Panc1 (cell line): Measurements from ENCODE around the gene PPM1H. TPM values are rescaled to one million over a fixed set of nuclear protein-coding genes. Genes with fewer than 3 reads are reported as not detected.

ENCODE experiments used
- ATAC-seq: fragments of 200-7000 bp; cut with Tn5 transposase; 2 replicates; pipeline ENCODE4 v1.9.1; 2020; ENCODE audit warnings: mild to moderate bottlenecking, moderate library complexity
- BruUV-seq: library from RNA; stranded (reverse); fragments of 400-500 nt; replicated peaks from 2 replicates; lab custom pipeline; 2021; lab: Mats Ljungman, UMichigan
- CTCF ChIA-PET: fragments of 300-600 bp; sonication (Branson Sonifier 250); formaldehyde crosslinking; loops from one replicate; lab custom pipeline; 2022; ENCODE audit warnings: antibody characterized with exemption; lab: Charles Lee
- POLR2A ChIA-PET: fragments of 300-600 bp; sonication (Branson Sonifier 250); formaldehyde crosslinking; loops from one replicate; lab custom pipeline; 2022; ENCODE audit warnings: antibody characterized with exemption; lab: Charles Lee
- DNase-seq: peaks from one replicate; pipeline ENCODE4 v3.0.0-alpha.2; 2010; ENCODE audit warnings: low read depth, low spot score
- H3K27ac ChIP-seq: 2 replicates; pipeline ENCODE4 v1.5.1; 2011; ENCODE audit warnings: mild to moderate bottlenecking, low read length, inconsistent platforms
- H3K27me3 ChIP-seq: fragments of 200-500 bp; sonication (Bioruptor generic); 2 replicates; pipeline ENCODE4 v1.6.0; 2014; ENCODE audit warnings: low read length, inconsistent platforms; ENCODE audit not compliant: control insufficient read depth, insufficient read depth
- H3K36me3 ChIP-seq: fragments of 200-500 bp; sonication (Bioruptor generic); 2 replicates; pipeline ENCODE4 v1.5.1; 2014; ENCODE audit warnings: inconsistent platforms, mild to moderate bottlenecking, low read length, moderate library complexity; ENCODE audit not compliant: control insufficient read depth, insufficient read depth
- H3K4me1 ChIP-seq: 2 replicates; pipeline ENCODE4 v1.5.1; 2011; ENCODE audit warnings: inconsistent platforms, mild to moderate bottlenecking, low read length, moderate library complexity; ENCODE audit not compliant: control insufficient read depth, insufficient read depth
- H3K4me3 ChIP-seq, 2 experiments: 2 replicates each; pipeline ENCODE4 v1.5.1; 2011 to 2012; ENCODE audit warnings: low read depth in 2 of 2, low read length in 2 of 2, mild to moderate bottlenecking in 2 of 2, inconsistent platforms in 1 of 2, moderate library complexity in 1 of 2
- H3K9me3 ChIP-seq: fragments of 200-500 bp; sonication (Bioruptor generic); 2 replicates; pipeline ENCODE4 v1.5.1; 2014; ENCODE audit warnings: low read depth, mild to moderate bottlenecking, inconsistent platforms, low read length, moderate library complexity; ENCODE audit not compliant: control insufficient read depth, insufficient read depth
- CTCF ChIP-seq: fragments of 450-650 bp; IDR thresholded peaks from 2 replicates; pipeline ENCODE4 v1.5.1; 2017; ENCODE audit warnings: mild to moderate bottlenecking
- POLR2AphosphoS5 ChIP-seq: IDR thresholded peaks from 2 replicates; pipeline ENCODE4 v1.6.1; 2012; ENCODE audit warnings: mild to moderate bottlenecking, low read depth, low read length, moderate library complexity
- REST ChIP-seq, 2 experiments: IDR thresholded peaks; 2 replicates each; pipeline ENCODE4 v1.6.1; 2011 to 2012; ENCODE audit warnings: low read depth in 2 of 2, control low read depth in 1 of 2, low read length in 1 of 2, mild to moderate bottlenecking in 1 of 2, moderate library complexity in 1 of 2; ENCODE audit not compliant: insufficient read depth in 1 of 2
- SIN3A ChIP-seq: IDR thresholded peaks from 2 replicates; pipeline ENCODE4 v1.6.1; 2012; ENCODE audit warnings: low read depth, mild to moderate bottlenecking, low read length, moderate library complexity, borderline replicate concordance; ENCODE audit not compliant: insufficient read depth
- TCF7L2 ChIP-seq: IDR thresholded peaks from 2 replicates; pipeline ENCODE4 v1.6.1; 2011; ENCODE audit warnings: mild to moderate bottlenecking, low read depth, low read length, inconsistent platforms
- in situ Hi-C: cut with HindIII; loops from 2 replicates; pipeline ENCODE4 v1.10.0; 2016; ENCODE audit warnings: low sequenced_read_pairs, low pct_unique_long_range_greater_than_20kb
- intact Hi-C: fragments of 100-400 bp; cut with micrococcal nuclease; formaldehyde crosslinking; loops from one replicate; pipeline ENCODE4 v1.10.0; 2022; ENCODE audit not compliant: unreplicated experiment
- total RNA-seq: library from RNA; stranded (reverse); gene quantifications from one replicate; pipeline ENCODE4 v1.2.1, GENCODE V29; 2021; ENCODE audit not compliant: unreplicated experiment

Gene PPM1H
- total RNA-seq, 1 experiment from 2014 or later, result 22.9 TPM

- no TSS peak for BruUV-seq
- in situ Hi-C loops, result no loop called here
- no peak overlapping the region for H3K4me3 ChIP-seq
- H3K9me3 ChIP-seq, result 0 out of 2 replicates have a peak, but pooled peaks cover 4% of the 10 kb centered on the region
- ChIA-PET POLR2A (no interaction called here), CTCF (no interaction called here)
- no peaks in the 10 kb centered on the region for H3K4me1 ChIP-seq
- TF ChIP-seq TCF7L2 (no peak), REST (IDR thresholded peaks at IDR 0.05; ENCODE audit: insufficient read depth in 1 of 2, low read depth in 2 of 2, low read length in 1 of 2) (no peak), POLR2AphosphoS5 (no peak), CTCF (no peak), SIN3A (no peak)
- H3K27ac ChIP-seq, result no peak overlapping the region
- no peaks in the 10 kb centered on the region for H3K36me3 ChIP-seq
- no peak for ATAC-seq
- H3K27me3 ChIP-seq, result no peaks in the 10 kb centered on the region; the same call in 1 of the 2 replicates
- intact Hi-C loops, result no loop called here
- DNase-seq, result no peak
Observed at GRCh38 chr12:62978768-62979167, 43.8 kb upstream of the PPM1H start.

GRCh38 chr12:62977883-62978282 is 42.9 kb upstream of the PPM1H start:
- Histone ChIP-seq H3K4me3 (no peak overlapping the region), H3K9me3 (0 out of 2 replicates have a peak, but pooled peaks cover 4% of the 10 kb centered on the region), H3K27ac (no peak overlapping the region), H3K36me3 (no peaks in the 10 kb centered on the region), H3K27me3 (peaks cover 2% of the 10 kb centered on the region; the same call in 1 of the 2 replicates), H3K4me1 (no peaks in the 10 kb centered on the region)
- DNase-seq (no peak), ATAC-seq (no peak)
- CTCF ChIA-PET, result no interaction called here
- in situ Hi-C loops, result no loop called here
- no peak for TF ChIP-seq REST (IDR thresholded peaks at IDR 0.05; ENCODE audit: insufficient read depth in 1 of 2, low read depth in 2 of 2, low read length in 1 of 2)
- no peak for TF ChIP-seq SIN3A
- no peak for TF ChIP-seq CTCF
- no peak for TF ChIP-seq TCF7L2
- no peak for TF ChIP-seq POLR2AphosphoS5
- BruUV-seq, result no TSS peak
- intact Hi-C loops, result no loop called here
- POLR2A ChIA-PET, result no interaction called here
